H1 (cell line): Measurements from ENCODE around the gene MYO15A.

Experiments used
- ATF2 ChIP-seq: IDR thresholded peaks from 2 replicates; pipeline ENCODE4 v1.6.1; 2012; ENCODE audit warnings: low read length, inconsistent platforms
- TF ChIP-seq, protein P1 (sequence below): IDR thresholded peaks from 2 replicates; pipeline ENCODE4 v1.6.1; 2012; ENCODE audit warnings: inconsistent platforms
- TF ChIP-seq, protein P2 (sequence below), 3 experiments: IDR thresholded peaks; 1 replicate in 2 of 3; 2 replicates in 1 of 3; pipeline versions ENCODE4 v1.5.1 to v1.6.1; 2011; ENCODE audit warnings: low read length in 3 of 3, mild to moderate bottlenecking in 3 of 3, inconsistent platforms in 2 of 3, low read depth in 1 of 3, moderate library complexity in 1 of 3; ENCODE audit not compliant: insufficient read depth in 1 of 3; ENCODE audit errors: control extremely low read depth in 1 of 3

DNA sequence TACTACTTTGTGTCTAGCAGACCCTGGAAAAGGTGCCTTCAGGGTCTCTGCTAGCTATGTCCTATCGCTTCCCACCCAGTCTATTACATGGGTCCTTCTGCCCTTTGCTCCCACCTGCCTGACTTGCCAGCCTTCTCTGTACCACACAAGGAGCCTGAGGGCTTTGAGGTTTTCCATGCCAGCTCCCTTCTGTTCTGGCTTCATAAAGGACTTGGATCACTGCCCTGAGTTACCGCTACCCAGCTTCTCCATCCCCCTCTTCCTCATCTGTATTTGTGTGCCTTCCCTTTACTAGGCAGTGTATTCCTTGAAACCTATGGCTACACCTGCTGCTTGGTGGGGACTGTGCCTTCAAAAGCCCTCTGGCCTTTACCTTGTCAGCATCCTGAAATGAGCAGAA, 97.3 kb downstream of the MYO15A start:
- TF ChIP-seq, protein P1, sequence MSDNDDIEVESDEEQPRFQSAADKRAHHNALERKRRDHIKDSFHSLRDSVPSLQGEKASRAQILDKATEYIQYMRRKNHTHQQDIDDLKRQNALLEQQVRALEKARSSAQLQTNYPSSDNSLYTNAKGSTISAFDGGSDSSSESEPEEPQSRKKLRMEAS: no peak
- TF ChIP-seq, protein P2, sequence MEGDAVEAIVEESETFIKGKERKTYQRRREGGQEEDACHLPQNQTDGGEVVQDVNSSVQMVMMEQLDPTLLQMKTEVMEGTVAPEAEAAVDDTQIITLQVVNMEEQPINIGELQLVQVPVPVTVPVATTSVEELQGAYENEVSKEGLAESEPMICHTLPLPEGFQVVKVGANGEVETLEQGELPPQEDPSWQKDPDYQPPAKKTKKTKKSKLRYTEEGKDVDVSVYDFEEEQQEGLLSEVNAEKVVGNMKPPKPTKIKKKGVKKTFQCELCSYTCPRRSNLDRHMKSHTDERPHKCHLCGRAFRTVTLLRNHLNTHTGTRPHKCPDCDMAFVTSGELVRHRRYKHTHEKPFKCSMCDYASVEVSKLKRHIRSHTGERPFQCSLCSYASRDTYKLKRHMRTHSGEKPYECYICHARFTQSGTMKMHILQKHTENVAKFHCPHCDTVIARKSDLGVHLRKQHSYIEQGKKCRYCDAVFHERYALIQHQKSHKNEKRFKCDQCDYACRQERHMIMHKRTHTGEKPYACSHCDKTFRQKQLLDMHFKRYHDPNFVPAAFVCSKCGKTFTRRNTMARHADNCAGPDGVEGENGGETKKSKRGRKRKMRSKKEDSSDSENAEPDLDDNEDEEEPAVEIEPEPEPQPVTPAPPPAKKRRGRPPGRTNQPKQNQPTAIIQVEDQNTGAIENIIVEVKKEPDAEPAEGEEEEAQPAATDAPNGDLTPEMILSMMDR (IDR thresholded peaks at IDR 0.05; ENCODE audit: control extremely low read depth in 1 of 3, insufficient read depth in 1 of 3, low read depth in 1 of 3, low read length in 3 of 3): no peak
- no peak for TF ChIP-seq ATF2
